ENCODE data around the gene HOXD10. TPM values are rescaled to one million over a fixed set of nuclear protein-coding genes. Genes with fewer than 3 reads are reported as not detected.

The HOXD10 gene
- total and polyA plus RNA-seq, 2 of the 13 experiments (the other 11 are each of a cell fraction or from before 2014, with no cell fraction given) = not detected

GRCh38 chr2:176148751-176149421, 32.3 kb downstream of the HOXD10 start:
- CTCF ChIA-PET (ENCODE audit: low intra/inter-chr PET ratio, low total read pairs) = no interaction called here
- in situ Hi-C loops (cut with HindIII; ENCODE audit: extremely low pct_ligation_motif_present, low pct_unique_long_range_greater_than_20kb) (no loop called here), intact Hi-C loops (cut with micrococcal nuclease; ENCODE audit: unreplicated experiment) (no loop called here)
- H3K4me1 ChIP-seq (ENCODE audit: insufficient read depth, low read length) = peaks cover 21% of the 10 kb centered on the region
- WGBS (ENCODE audit: low lambda C conversion rate) = 28% methylated on average over 11 of the region's 11 CpGs
- no peak for TF ChIP-seq ZNF616 (CRISPR knock-in tag; IDR thresholded peaks at IDR 0.05; ENCODE audit: low read depth)
- TF ChIP-seq RARA (CRISPR knock-in tag; IDR thresholded peaks at IDR 0.05) = peak; percentile 65
- TF ChIP-seq RXRA (CRISPR knock-in tag; IDR thresholded peaks at IDR 0.05) = peak; percentile 23; the same call in 1 of the 2 replicates
- TF ChIP-seq FOXO4 (CRISPR knock-in tag; conservative IDR thresholded peaks at IDR 0.05) = 0 out of 2 replicates have a peak, but pooled peaks have one; percentile 16
- TF ChIP-seq ZNF639 (CRISPR knock-in tag; conservative IDR thresholded peaks at IDR 0.05) = no peak
- no peak for TF ChIP-seq PHB2 (IDR thresholded peaks at IDR 0.05; ENCODE audit: partially characterized antibody)
- peak; percentile 15; the same call in 1 of the 2 replicates for TF ChIP-seq HNF1B (CRISPR knock-in tag; IDR thresholded peaks at IDR 0.05)
- no peak for TF ChIP-seq ZNF788 (CRISPR knock-in tag; IDR thresholded peaks at IDR 0.05; ENCODE audit: borderline replicate concordance)
- FAIRE-seq (peak; percentile 12), DNase-seq (ENCODE audit: low spot score) (no peak), ATAC-seq (peak; percentile 68)
- no TSS peak for BruUV-seq (replicated peaks)
- no peaks in the 10 kb centered on the region for H4K20me1 ChIP-seq (ENCODE audit: insufficient read depth, low read length)
- POLR2A ChIA-PET = no interaction called here
- H3K27ac ChIP-seq (ENCODE audit: extremely low read length, insufficient read depth, low read length) = no peak overlapping the region
- peak overlapping the region; percentile 37 for H3K4me2 ChIP-seq (ENCODE audit: low read depth, low read length)
- H2AFZ ChIP-seq (ENCODE audit: low read length) = no peak overlapping the region
- H3K27me3 ChIP-seq (ENCODE audit: control insufficient read depth in 1 of 2, insufficient read depth in 2 of 2, low read length in 2 of 2) = peaks cover 19 to 89% of the 10 kb centered on the region in 2 experiments
- H3K9me3 ChIP-seq (ENCODE audit: low read length) = no peaks in the 10 kb centered on the region
- no peak overlapping the region for H3K9ac ChIP-seq (ENCODE audit: insufficient read depth, low read depth, low read length)
- no peaks in the 10 kb centered on the region for H3K79me2 ChIP-seq (ENCODE audit: insufficient read depth, low read length)
- H3K36me3 ChIP-seq (replicated peaks in 1 of 2; ENCODE audit: control insufficient read depth in 1 of 2, insufficient read depth in 2 of 2, low read length in 2 of 2) = no peaks in the 10 kb centered on the region
- H3K4me3 ChIP-seq (replicated peaks in 1 of 3; ENCODE audit: insufficient read depth in 1 of 3, low read depth in 2 of 3, low read length in 3 of 3) = no peak overlapping the region; a peak in 1 of 6 replicates

Measured in HepG2 (cell line).